Fibroblast of lung (primary cell): ENCODE measurements around the gene TPO. TPM values are rescaled to one million over a fixed set of nuclear protein-coding genes. Genes with fewer than 3 reads are reported as not detected.

Experiments
- DNase-seq, 2 donors: peaks; one replicate each; pipeline versions ENCODE4 v3.0.0 to v3.0.0-alpha.2; 2010; ENCODE audit warnings: low read depth in 2 of 2
- H2AFZ ChIP-seq: 2 replicates; pipeline ENCODE4 v1.5.1; 2012; ENCODE audit warnings: low read length, control low read depth, inconsistent platforms
- H3K27ac ChIP-seq: 2 replicates; pipeline ENCODE4 v1.5.1; 2011; ENCODE audit warnings: low read length, control low read depth; ENCODE audit not compliant: insufficient read depth
- H3K27me3 ChIP-seq: 2 replicates; pipeline ENCODE4 v1.5.1; 2011; ENCODE audit warnings: mild to moderate bottlenecking, low read length; ENCODE audit not compliant: control insufficient read depth, insufficient read depth
- H3K36me3 ChIP-seq: 2 replicates; pipeline ENCODE4 v1.5.1; 2011; ENCODE audit warnings: low read length; ENCODE audit not compliant: control insufficient read depth, insufficient read depth
- H3K4me1 ChIP-seq: 2 replicates; pipeline ENCODE4 v1.5.1; 2011; ENCODE audit warnings: low read length; ENCODE audit not compliant: control insufficient read depth, insufficient read depth; ENCODE audit errors: extremely low read depth
- H3K4me2 ChIP-seq: 2 replicates; pipeline ENCODE4 v1.5.1; 2011; ENCODE audit warnings: low read length, control low read depth; ENCODE audit not compliant: insufficient read depth; ENCODE audit errors: extremely low read depth
- H3K4me3 ChIP-seq, 4 experiments: fragments of 200-600 bp in 1 of 4; sonication (generic) in 1 of 4; replicated peaks in 1 of 4; 2 replicates each; pipeline ENCODE4 v1.5.1; 2011 to 2016; ENCODE audit warnings: low read length in 4 of 4, low read depth in 3 of 4, mild to moderate bottlenecking in 3 of 4, control low read depth in 2 of 4, inconsistent platforms in 1 of 4, mixed read lengths in 1 of 4; ENCODE audit not compliant: insufficient read depth in 1 of 4; ENCODE audit errors: control extremely low read depth in 1 of 4
- H3K79me2 ChIP-seq: 2 replicates; pipeline ENCODE4 v1.5.1; 2012; ENCODE audit warnings: mild to moderate bottlenecking, low read length, inconsistent platforms; ENCODE audit not compliant: control insufficient read depth, insufficient read depth
- H3K9ac ChIP-seq: 2 replicates; pipeline ENCODE4 v1.5.1; 2011; ENCODE audit warnings: mild to moderate bottlenecking, low read length, control low read depth; ENCODE audit not compliant: insufficient read depth
- H3K9me3 ChIP-seq: 2 replicates; pipeline ENCODE4 v1.5.1; 2012; ENCODE audit warnings: low read depth, low read length; ENCODE audit not compliant: control insufficient read depth, insufficient read depth
- H4K20me1 ChIP-seq: 2 replicates; pipeline ENCODE4 v1.5.1; 2011; ENCODE audit warnings: low read length; ENCODE audit not compliant: control insufficient read depth, insufficient read depth; ENCODE audit errors: extremely low read depth
- CTCF ChIP-seq, 2 donors: IDR thresholded peaks in 1 of 2; conservative IDR thresholded peaks in 1 of 2; 1 replicate in 1 of 2; 2 replicates in 1 of 2; pipeline ENCODE4 v1.5.1; 2011 to 2012; ENCODE audit warnings: low read length in 2 of 2, control low read depth in 1 of 2, inconsistent platforms in 1 of 2, low read depth in 1 of 2, mild to moderate bottlenecking in 1 of 2
- EZH2 ChIP-seq: IDR thresholded peaks from 2 replicates; pipeline ENCODE4 v1.5.1; 2012; ENCODE audit warnings: low read length, control low read depth, mild to moderate bottlenecking; ENCODE audit errors: missing control alignments
- polyA plus RNA-seq, 2 donors: library from polyadenylated mRNA; depleted of rRNA in 1 of 2; stranded (reverse) in 1 of 2; unstranded in 1 of 2; fragments of >200 nt; gene quantifications; 2 replicates each; pipeline ENCODE4 v1.2.1, GENCODE V29; 2011 to 2012; ENCODE audit warnings: missing spikeins in 1 of 2
- total RNA-seq: library from RNA; depleted of rRNA; stranded (reverse); fragments of >200 nt; gene quantifications from 2 replicates; pipeline ENCODE4 v1.2.1, GENCODE V29; 2014

TPO gene
- total and polyA plus RNA-seq, 2 donors (not counting 1 experiment from before 2014, with no cell fraction given): not detected

- no peak overlapping the region for H3K4me2 ChIP-seq
- DNase-seq: no peak
- no peaks in the 10 kb centered on the region for H3K27me3 ChIP-seq
- TF ChIP-seq EZH2: no peak
- TF ChIP-seq CTCF (conservative IDR thresholded peaks at IDR 0.05 in 1 of 2, IDR thresholded peaks at IDR 0.05 in 1 of 2; ENCODE audit: low read depth in 1 of 2, low read length in 2 of 2): no peak
- no peak overlapping the region for H3K27ac ChIP-seq
- H3K36me3 ChIP-seq: no peaks in the 10 kb centered on the region
- peaks cover 12% of the 10 kb centered on the region for H3K4me1 ChIP-seq
- H3K79me2 ChIP-seq: no peaks in the 10 kb centered on the region
- H4K20me1 ChIP-seq: no peaks in the 10 kb centered on the region
- H3K9me3 ChIP-seq: no peaks in the 10 kb centered on the region
- H3K4me3 ChIP-seq: no peak overlapping the region
- no peak overlapping the region for H2AFZ ChIP-seq
- H3K9ac ChIP-seq: no peak overlapping the region
Measured at GRCh38 chr2:1551905-1552304, 138.6 kb downstream of the TPO start.

GRCh38 chr2:1552611-1553010 lies 139.3 kb downstream of the TPO start:
- Histone ChIP-seq H3K27me3 (no peaks in the 10 kb centered on the region), H3K27ac (no peak overlapping the region), H2AFZ (no peak overlapping the region), H3K36me3 (no peaks in the 10 kb centered on the region), H3K4me3 (no peak overlapping the region), H3K79me2 (no peaks in the 10 kb centered on the region), H4K20me1 (no peaks in the 10 kb centered on the region), H3K4me1 (peaks cover 13% of the 10 kb centered on the region), H3K9me3 (no peaks in the 10 kb centered on the region), H3K4me2 (no peak overlapping the region), H3K9ac (no peak overlapping the region)
- no peak for DNase-seq
- TF ChIP-seq CTCF (conservative IDR thresholded peaks at IDR 0.05 in 1 of 2, IDR thresholded peaks at IDR 0.05 in 1 of 2; ENCODE audit: low read depth in 1 of 2, low read length in 2 of 2) (no peak), EZH2 (no peak)

- Histone ChIP-seq H3K4me2 (no peak overlapping the region), H3K4me1 (peaks cover 13% of the 10 kb centered on the region), H3K27me3 (no peaks in the 10 kb centered on the region), H3K9ac (no peak overlapping the region), H3K79me2 (no peaks in the 10 kb centered on the region), H3K36me3 (no peaks in the 10 kb centered on the region), H3K9me3 (no peaks in the 10 kb centered on the region), H3K4me3 (no peak overlapping the region), H3K27ac (peak overlapping the region; percentile 57), H2AFZ (no peak overlapping the region), H4K20me1 (no peaks in the 10 kb centered on the region)
- no peak for TF ChIP-seq EZH2
- TF ChIP-seq CTCF (conservative IDR thresholded peaks at IDR 0.05 in 1 of 2, IDR thresholded peaks at IDR 0.05 in 1 of 2; ENCODE audit: low read depth in 1 of 2, low read length in 2 of 2): peak; percentile 45 to 50
- DNase-seq: peak; percentile 85 to 91
Measured at GRCh38 chr2:1553671-1554295, 140.5 kb downstream of the TPO start.
